WERI-Rb-1 (cell line): ENCODE measurements around the gene FGF18.
A peak's percentile ranks its signal among the peaks of the same experiment; 100 is the strongest.
"Not testable (repeated sequence)": the region's sequence is repeated elsewhere in the genome, so short reads cannot be mapped to it uniquely, and the experiment has no call there.

ENCODE experiments used
- DNase-seq: peaks from one replicate; pipeline ENCODE4 v3.0.0-alpha.2; 2020
- H3K27ac ChIP-seq: fragments of 250-450 bp; sonication (Bioruptor Pico); 2 replicates; pipeline ENCODE4 v1.5.1; 2020; ENCODE audit warnings: mild to moderate bottlenecking, moderate library complexity
- H3K27me3 ChIP-seq: fragments of 250-450 bp; sonication (Bioruptor Pico); 2 replicates; pipeline ENCODE4 v1.5.1; 2021; ENCODE audit warnings: mild to moderate bottlenecking, low read depth, moderate library complexity; ENCODE audit not compliant: insufficient read depth, severe bottlenecking
- H3K36me3 ChIP-seq: fragments of 250-450 bp; sonication (Bioruptor Pico); 2 replicates; pipeline ENCODE4 v1.5.1; 2020; ENCODE audit warnings: mild to moderate bottlenecking, moderate library complexity
- H3K4me3 ChIP-seq: 2 replicates; pipeline ENCODE4 v1.5.1; 2011; ENCODE audit warnings: low read depth, mild to moderate bottlenecking, control low read depth, low read length
- H3K9me3 ChIP-seq: fragments of 250-450 bp; sonication (Bioruptor Pico); 2 replicates; pipeline ENCODE4 v1.5.1; 2021; ENCODE audit warnings: mild to moderate bottlenecking, moderate library complexity; ENCODE audit not compliant: severe bottlenecking
- TF ChIP-seq, protein P1 (sequence below): IDR thresholded peaks from 2 replicates; pipeline ENCODE4 v1.5.1; 2011; ENCODE audit warnings: low read depth, mild to moderate bottlenecking, control low read depth, inconsistent platforms, low read length

Gene FGF18

GRCh38 chr5:171418982-171419687 lies at the start of gene FGF18:
Gene FGF18 (plus strand): TSS chr5:171419647. CDS start chr5:171420200, 553 bp downstream.
- Histone ChIP-seq H3K9me3 (no peaks in the 10 kb centered on the region), H3K36me3 (0 out of 2 replicates have a peak, but pooled peaks cover 3% of the 10 kb centered on the region), H3K27ac (no peak within 1 kb of the TSS), H3K27me3 (no peaks in the 10 kb centered on the region), H3K4me3 (peak within 1 kb of the TSS; percentile 56)
- TF ChIP-seq, protein P1, sequence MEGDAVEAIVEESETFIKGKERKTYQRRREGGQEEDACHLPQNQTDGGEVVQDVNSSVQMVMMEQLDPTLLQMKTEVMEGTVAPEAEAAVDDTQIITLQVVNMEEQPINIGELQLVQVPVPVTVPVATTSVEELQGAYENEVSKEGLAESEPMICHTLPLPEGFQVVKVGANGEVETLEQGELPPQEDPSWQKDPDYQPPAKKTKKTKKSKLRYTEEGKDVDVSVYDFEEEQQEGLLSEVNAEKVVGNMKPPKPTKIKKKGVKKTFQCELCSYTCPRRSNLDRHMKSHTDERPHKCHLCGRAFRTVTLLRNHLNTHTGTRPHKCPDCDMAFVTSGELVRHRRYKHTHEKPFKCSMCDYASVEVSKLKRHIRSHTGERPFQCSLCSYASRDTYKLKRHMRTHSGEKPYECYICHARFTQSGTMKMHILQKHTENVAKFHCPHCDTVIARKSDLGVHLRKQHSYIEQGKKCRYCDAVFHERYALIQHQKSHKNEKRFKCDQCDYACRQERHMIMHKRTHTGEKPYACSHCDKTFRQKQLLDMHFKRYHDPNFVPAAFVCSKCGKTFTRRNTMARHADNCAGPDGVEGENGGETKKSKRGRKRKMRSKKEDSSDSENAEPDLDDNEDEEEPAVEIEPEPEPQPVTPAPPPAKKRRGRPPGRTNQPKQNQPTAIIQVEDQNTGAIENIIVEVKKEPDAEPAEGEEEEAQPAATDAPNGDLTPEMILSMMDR, result no peak
- peak; percentile 62 for DNase-seq

GRCh38 chr5:171369898-171370297 lies 49.5 kb upstream of the FGF18 start:
- H3K27ac ChIP-seq, result no peak overlapping the region
- H3K4me3 ChIP-seq, result no peak overlapping the region
- no peaks in the 10 kb centered on the region for H3K27me3 ChIP-seq

GRCh38 chr5:171370881-171371280 lies 48.6 kb upstream of the FGF18 start:
- DNase-seq, H3K36me3 ChIP-seq, H3K4me3 ChIP-seq, H3K27me3 ChIP-seq, H3K9me3 ChIP-seq, H3K27ac ChIP-seq: not testable (repeated sequence)
- TF ChIP-seq, protein P1, result peak; percentile 30; the same call in 1 of the 2 replicates

More at GRCh38 chr5:171369898-171370297, 49.5 kb upstream of the FGF18 start:
- TF ChIP-seq, protein P1, result no peak
- no peaks in the 10 kb centered on the region for H3K9me3 ChIP-seq
- no peak for DNase-seq
- H3K36me3 ChIP-seq, result no peaks in the 10 kb centered on the region

- Histone ChIP-seq H3K4me3 (no peak overlapping the region), H3K9me3 (no peaks in the 10 kb centered on the region), H3K36me3 (no peaks in the 10 kb centered on the region), H3K27me3 (no peaks in the 10 kb centered on the region), H3K27ac (no peak overlapping the region)
- TF ChIP-seq, protein P1, result no peak
- DNase-seq, result no peak
Observed at GRCh38 chr5:171371326-171371725, 48.1 kb upstream of the FGF18 start.

DNA sequence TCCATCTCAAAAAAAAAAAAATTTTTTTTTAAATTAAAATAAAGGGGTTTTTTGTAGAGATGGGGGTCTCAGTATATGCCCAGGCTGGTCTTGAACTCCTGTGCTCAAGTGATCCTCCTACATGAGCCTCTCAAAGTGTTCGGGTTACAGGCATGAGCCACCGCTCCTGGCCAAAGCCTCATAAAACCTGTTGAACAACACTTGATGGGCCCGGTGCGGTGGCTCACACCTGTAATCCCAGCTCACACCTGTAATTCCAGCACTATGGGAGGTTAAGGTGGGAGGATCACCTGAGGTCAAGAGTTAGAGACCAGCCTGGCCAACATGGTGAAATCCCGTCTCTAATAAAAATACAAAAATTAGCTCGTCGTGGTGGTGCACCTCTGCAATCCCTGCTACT lies 39.5 kb upstream of the FGF18 start:
- no peak overlapping the region for H3K4me3 ChIP-seq
- DNase-seq, result no peak
- H3K27ac ChIP-seq, result no peak overlapping the region
- H3K36me3 ChIP-seq, result no peaks in the 10 kb centered on the region
- no peaks in the 10 kb centered on the region for H3K27me3 ChIP-seq
- TF ChIP-seq, protein P1, result no peak
- H3K9me3 ChIP-seq, result no peaks in the 10 kb centered on the region

GRCh38 chr5:171384416-171384815 lies 35.0 kb upstream of the FGF18 start:
- not testable (repeated sequence) for DNase-seq, H3K27ac ChIP-seq, H3K4me3 ChIP-seq, H3K9me3 ChIP-seq, H3K27me3 ChIP-seq
- peaks cover 10% of the 10 kb centered on the region for H3K36me3 ChIP-seq

DNA sequence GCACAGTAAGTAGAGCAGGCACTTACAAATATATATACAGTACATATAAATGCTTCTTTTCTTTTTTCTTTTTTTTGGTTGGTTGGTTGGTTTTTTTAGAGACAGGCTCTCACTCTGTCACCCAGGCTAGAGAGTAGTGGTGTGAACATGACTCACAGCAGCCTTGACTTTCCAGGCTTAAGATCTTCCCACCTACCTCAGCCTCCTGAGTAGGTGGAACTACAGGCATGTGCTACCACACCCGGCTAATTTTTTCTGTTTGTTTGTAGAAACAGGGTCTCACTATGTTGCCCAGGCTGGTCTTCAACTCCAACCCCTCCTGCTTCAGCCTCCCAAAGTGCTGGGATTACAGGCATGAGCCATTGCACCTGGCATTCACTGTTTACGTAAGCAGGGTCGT lies 34.4 kb upstream of the FGF18 start:
- H3K36me3 ChIP-seq, result peaks cover 16% of the 10 kb centered on the region
- not testable (repeated sequence) for H3K4me3 ChIP-seq, DNase-seq, H3K27me3 ChIP-seq, H3K27ac ChIP-seq, H3K9me3 ChIP-seq
